H1 (cell line): ENCODE data around the gene PTPRE. TPM values are rescaled to one million over a fixed set of nuclear protein-coding genes. Genes with fewer than 3 reads are reported as not detected.

ENCODE experiments used
- CTCF ChIA-PET: fragments of 300-600 bp; sonication (Branson Sonifier 250); formaldehyde crosslinking; loops from one replicate; lab custom pipeline; 2021; ENCODE audit not compliant: partially characterized antibody; lab: Charles Lee
- POLR2A ChIA-PET: fragments of 300-600 bp; sonication (Branson Sonifier 250); formaldehyde crosslinking; loops from one replicate; lab custom pipeline; 2021; ENCODE audit warnings: inconsistent platforms; ENCODE audit not compliant: partially characterized antibody; lab: Charles Lee
- DNase-seq, 2 experiments: peaks; one replicate each; pipeline versions ENCODE4 v3.0.0 to v3.0.0-alpha.2; 2010 to 2022; ENCODE audit warnings: low spot score in 2 of 2, low read depth in 1 of 2, mixed read lengths in 1 of 2
- FAIRE-seq: peaks from 2 replicates; lab custom pipeline; 2011; peaks lifted over from hg19 to GRCh38; lab: Jason Lieb, UNC
- H2AFZ ChIP-seq: 2 replicates; pipeline ENCODE4 v1.8.1; 2012; ENCODE audit warnings: low read length, inconsistent platforms
- H2AK5ac ChIP-seq: 2 replicates; pipeline ENCODE4 v1.6.1; 2013; ENCODE audit warnings: low read depth, low read length
- H2BK120ac ChIP-seq: replicated peaks from 2 replicates; pipeline ENCODE3; 2013; ENCODE audit warnings: low read depth, low read length, inconsistent platforms
- H2BK12ac ChIP-seq: 2 replicates; pipeline ENCODE4 v1.6.1; 2013; ENCODE audit warnings: low read depth, low read length
- H2BK15ac ChIP-seq: 2 replicates; pipeline ENCODE4 v1.6.1; 2013; ENCODE audit warnings: low read length
- H2BK20ac ChIP-seq: 2 replicates; pipeline ENCODE4 v1.6.1; 2013; ENCODE audit warnings: low read length
- H2BK5ac ChIP-seq: 2 replicates; pipeline ENCODE4 v1.6.1; 2013; ENCODE audit warnings: low read depth, low read length
- H3K14ac ChIP-seq: 2 replicates; pipeline ENCODE4 v1.6.1; 2013; ENCODE audit warnings: inconsistent platforms; ENCODE audit not compliant: insufficient read length
- H3K18ac ChIP-seq: 2 replicates; pipeline ENCODE4 v1.6.1; 2013; ENCODE audit warnings: low read length; ENCODE audit errors: extremely low read depth
- H3K23ac ChIP-seq: 2 replicates; pipeline ENCODE4 v1.6.1; 2013; ENCODE audit warnings: inconsistent platforms; ENCODE audit not compliant: insufficient read length
- H3K23me2 ChIP-seq: 2 replicates; pipeline ENCODE4 v1.6.1; 2013; ENCODE audit warnings: low read depth, low read length
- H3K27ac ChIP-seq: 2 replicates; pipeline ENCODE4 v1.6.1; 2011; ENCODE audit warnings: low read depth, low read length, inconsistent platforms
- H3K27me3 ChIP-seq, 4 experiments: replicated peaks in 1 of 4; 1 replicate in 1 of 4; 2 replicates in 3 of 4; pipeline versions ENCODE4 v1.6.1 to v1.8.1; 2011 to 2013; ENCODE audit warnings: low read length in 3 of 4, mild to moderate bottlenecking in 3 of 4, inconsistent platforms in 2 of 4, mixed read lengths in 2 of 4, moderate library complexity in 1 of 4; ENCODE audit not compliant: control insufficient read depth in 3 of 4, insufficient read depth in 3 of 4; ENCODE audit errors: extremely low read depth in 1 of 4
- H3K36me3 ChIP-seq, 4 experiments: 2 replicates each; pipeline versions ENCODE4 v1.6.1 to v1.8.1; 2011 to 2013; ENCODE audit warnings: mild to moderate bottlenecking in 4 of 4, low read length in 3 of 4, moderate library complexity in 2 of 4, control low read depth in 1 of 4, inconsistent platforms in 1 of 4; ENCODE audit not compliant: insufficient read depth in 4 of 4, control insufficient read depth in 2 of 4
- H3K4ac ChIP-seq: replicated peaks from 2 replicates; pipeline ENCODE3; 2013; ENCODE audit warnings: low read length, low read depth, mixed read lengths, inconsistent platforms; ENCODE audit not compliant: insufficient read length
- H3K4me1 ChIP-seq, 4 experiments: replicated peaks in 1 of 4; 1 replicate in 1 of 4; 2 replicates in 3 of 4; pipeline versions ENCODE4 v1.6.1 to v1.8.1; 2011 to 2013; ENCODE audit warnings: low read length in 3 of 4, inconsistent platforms in 2 of 4, mixed read lengths in 1 of 4; ENCODE audit not compliant: insufficient read depth in 4 of 4, control insufficient read depth in 3 of 4
- H3K4me2 ChIP-seq, 2 experiments: 2 replicates each; pipeline versions ENCODE4 v1.6.1 to v1.8.1; 2011 to 2013; ENCODE audit warnings: low read depth in 2 of 2, low read length in 2 of 2, control low read depth in 1 of 2, inconsistent platforms in 1 of 2, mild to moderate bottlenecking in 1 of 2; ENCODE audit not compliant: insufficient read depth in 1 of 2
- H3K4me3 ChIP-seq, 4 experiments: fragments of 200-600, 300-600 bp in 1 of 4; sonication (generic), shearing (Covaris generic), sonication (Bioruptor Twin) in 1 of 4; 2 replicates each; pipeline versions ENCODE4 v1.5.1 to v1.8.1; 2011 to 2016; ENCODE audit warnings: low read length in 4 of 4, low read depth in 3 of 4, control low read depth in 2 of 4, inconsistent platforms in 2 of 4, mild to moderate bottlenecking in 2 of 4, mixed read lengths in 1 of 4, moderate library complexity in 1 of 4; ENCODE audit not compliant: insufficient read depth in 2 of 4; ENCODE audit errors: extremely low read depth in 1 of 4
- H3K56ac ChIP-seq: replicated peaks from 2 replicates; pipeline ENCODE3; 2013; ENCODE audit warnings: low read depth, mild to moderate bottlenecking, mixed read lengths, low read length, inconsistent platforms; ENCODE audit not compliant: insufficient read length
- H3K79me1 ChIP-seq: 2 replicates; pipeline ENCODE4 v1.6.1; 2013; ENCODE audit warnings: low read depth, low read length, control low read depth
- H3K79me2 ChIP-seq, 2 experiments: 2 replicates each; pipeline versions ENCODE4 v1.6.1 to v1.8.1; 2012 to 2013; ENCODE audit warnings: low read length in 2 of 2, mild to moderate bottlenecking in 2 of 2, inconsistent platforms in 1 of 2; ENCODE audit not compliant: insufficient read depth in 2 of 2, control insufficient read depth in 1 of 2
- H3K9ac ChIP-seq, 4 experiments: replicated peaks in 1 of 4; 1 replicate in 1 of 4; 2 replicates in 3 of 4; pipeline versions ENCODE4 v1.6.1 to v1.8.1; 2011 to 2013; ENCODE audit warnings: low read depth in 3 of 4, low read length in 3 of 4, control low read depth in 2 of 4, mild to moderate bottlenecking in 2 of 4, moderate library complexity in 2 of 4, inconsistent platforms in 1 of 4; ENCODE audit errors: extremely low read depth in 1 of 4
- H3K9me3 ChIP-seq, 2 experiments: 2 replicates each; pipeline versions ENCODE4 v1.6.1 to v1.8.1; 2012 to 2013; ENCODE audit warnings: mild to moderate bottlenecking in 2 of 2, moderate library complexity in 2 of 2, control low read depth in 1 of 2, inconsistent platforms in 1 of 2, low read depth in 1 of 2, low read length in 1 of 2, mixed read lengths in 1 of 2; ENCODE audit not compliant: insufficient read depth in 2 of 2
- H4K20me1 ChIP-seq, 2 experiments: replicated peaks in 1 of 2; 2 replicates each; pipeline versions ENCODE3 to v1.8.1; 2011 to 2013; ENCODE audit warnings: inconsistent platforms in 2 of 2, low read length in 2 of 2, mild to moderate bottlenecking in 1 of 2; ENCODE audit not compliant: insufficient read depth in 2 of 2, control insufficient read depth in 1 of 2
- H4K5ac ChIP-seq: 2 replicates; pipeline ENCODE4 v1.6.1; 2013; ENCODE audit warnings: low read length, low read depth, mixed read lengths, inconsistent platforms; ENCODE audit not compliant: insufficient read length
- H4K8ac ChIP-seq: 2 replicates; pipeline ENCODE4 v1.8.0; 2013; ENCODE audit warnings: mild to moderate bottlenecking, moderate library complexity, low read length, inconsistent platforms; ENCODE audit not compliant: insufficient read depth; ENCODE audit errors: extremely low read depth
- H4K91ac ChIP-seq: replicated peaks from 2 replicates; pipeline ENCODE3; 2013; ENCODE audit warnings: low read length, mixed read lengths, inconsistent platforms; ENCODE audit not compliant: insufficient read length
- E2F6 ChIP-seq: IDR thresholded peaks from 2 replicates; pipeline ENCODE4 v1.6.1; 2012; ENCODE audit warnings: inconsistent platforms
- HDAC6 ChIP-seq: IDR thresholded peaks from one replicate; pipeline ENCODE4 v1.7.1; 2012; ENCODE audit warnings: low read depth, mild to moderate bottlenecking, inconsistent platforms, low read length, moderate library complexity
- RNF2 ChIP-seq: fragments of 200-900, 300-1000 bp; sonication (generic); IDR thresholded peaks from 2 replicates; pipeline ENCODE4 v1.7.1; 2016; ENCODE audit warnings: borderline replicate concordance, low read depth, mild to moderate bottlenecking, antibody characterized with exemption, low read length; ENCODE audit not compliant: poor library complexity, severe bottlenecking; ENCODE audit errors: missing control alignments
- SIN3A ChIP-seq, 2 experiments: IDR thresholded peaks in 1 of 2; conservative IDR thresholded peaks in 1 of 2; 2 replicates each; pipeline ENCODE4 v1.6.1; 2011 to 2012; ENCODE audit warnings: low read length in 2 of 2, improper control_type of control experiment in 1 of 2, low read depth in 1 of 2, mild to moderate bottlenecking in 1 of 2
- SP4 ChIP-seq: IDR thresholded peaks from 2 replicates; pipeline ENCODE4 v1.6.1; 2012; ENCODE audit warnings: low read length, inconsistent platforms
- TCF12 ChIP-seq: IDR thresholded peaks from 2 replicates; pipeline ENCODE4 v1.6.1; 2011; ENCODE audit warnings: low read depth, mild to moderate bottlenecking, low read length
- WGBS, 2 experiments: shearing (Covaris generic) in 1 of 2; methylation state at CpG; one replicate each; pipeline versions ENCODE4 v1.1.6 to v1.1.7; 2013 to 2015; ENCODE audit warnings: low lambda C conversion rate in 2 of 2, mixed read lengths in 2 of 2, inconsistent platforms in 1 of 2, low coverage in 1 of 2, missing lambda C conversion rate in 1 of 2; ENCODE audit not compliant: insufficient replicate concordance in 2 of 2, insufficient coverage in 1 of 2, insufficient read length in 1 of 2; ENCODE audit errors: extremely low coverage in 1 of 2, missing lambda C conversion rate in 1 of 2; 5-methylcytosine and 5-hydroxymethylcytosine counted together
- polyA plus RNA-seq, 7 experiments: library from polyadenylated mRNA; depleted of rRNA in 3 of 7; stranded (reverse) in 5 of 7; unstranded in 2 of 7; fragments of >200 nt in 5 of 7; fragments of 200-250 nt in 2 of 7; gene quantifications; 1 replicate in 5 of 7; 2 replicates in 1 of 7; 4 replicates in 1 of 7; pipeline versions ENCODE4 v1.2.1 to v1.2.3, GENCODE V29; 2011 to 2013; ENCODE audit warnings: missing spikeins in 2 of 7, mixed read lengths in 2 of 7
- total RNA-seq: library from RNA; stranded (reverse); fragmentation: NEBNext Ultra II Directional; extraction: Animal tissue kit (Norgen Biotek cat#: 25700); gene quantifications from 2 replicates; pipeline ENCODE4 v1.2.1, GENCODE V29; 2021

PTPRE gene
- total and polyA plus RNA-seq, 2 of the 8 experiments (the other 6 are each of a cell fraction or from before 2014, with no cell fraction given) = 0.33 to 0.54 TPM

DNA sequence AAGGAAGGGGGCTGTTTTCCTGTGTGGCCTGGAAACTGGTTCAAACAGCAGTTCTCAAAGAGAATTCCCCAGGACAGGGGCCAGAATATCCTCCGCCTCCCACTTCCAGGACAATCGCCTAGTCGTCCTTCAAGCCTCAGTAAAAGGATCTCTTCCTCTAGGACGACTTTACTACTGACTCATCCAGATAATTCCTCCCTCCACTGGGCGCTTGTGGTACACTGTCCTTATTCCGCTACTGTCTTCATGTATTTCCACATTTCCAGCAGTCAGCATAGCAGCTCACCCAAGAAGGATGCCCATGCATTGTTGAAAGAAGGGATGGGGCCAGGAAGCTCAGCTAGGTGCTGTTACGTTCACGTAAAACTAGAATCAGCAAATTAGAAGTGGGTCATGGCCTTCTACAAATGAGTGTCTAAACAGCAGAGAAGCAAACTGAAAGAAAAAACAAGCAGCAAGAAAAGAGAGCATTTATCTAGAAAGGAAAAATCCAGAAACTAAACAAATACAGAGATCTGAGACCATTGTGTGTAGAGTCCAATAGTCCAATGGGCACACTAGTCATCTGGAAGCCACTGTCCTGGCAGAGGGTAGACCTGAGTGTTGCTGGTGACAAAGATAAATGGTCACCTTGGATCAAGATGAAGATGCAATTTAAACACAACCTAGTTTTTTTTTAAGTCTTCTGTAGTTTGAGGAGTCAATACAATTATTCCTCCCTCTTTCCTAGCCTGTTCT, 40.5 kb upstream of the PTPRE start:
- WGBS, 2 experiments = 95% methylated on average over 6 of the region's 8 CpGs; no CpG with 5 or more reads in 1 of the 2 experiments
- Histone ChIP-seq H4K20me1 (no peaks in the 10 kb centered on the region), H4K91ac (no peak overlapping the region), H2AK5ac (no peak overlapping the region), H2BK120ac (no peak overlapping the region), H2BK20ac (no peak overlapping the region), H3K9me3 (no peaks in the 10 kb centered on the region; a peak in 2 of 4 replicates), H4K5ac (no peak overlapping the region), H2AFZ (no peak overlapping the region), H3K14ac (no peak overlapping the region), H3K27ac (no peak overlapping the region), H3K79me2 (no peaks in the 10 kb centered on the region), H2BK15ac (no peak overlapping the region), H3K56ac (no peak overlapping the region), H2BK5ac (no peak overlapping the region), H2BK12ac (no peak overlapping the region), H3K4me2 (no peak overlapping the region), H3K23me2 (no peaks in the 10 kb centered on the region; the same call in 1 of the 2 replicates), H3K4me1 (no peaks in the 10 kb centered on the region), H3K4me3 (no peak overlapping the region), H3K9ac (no peak overlapping the region), H3K36me3 (no peaks in the 10 kb centered on the region), H3K4ac (no peak overlapping the region), H3K27me3 (no peaks in the 10 kb centered on the region), H4K8ac (no peak overlapping the region), H3K23ac (no peak overlapping the region), H3K79me1 (no peaks in the 10 kb centered on the region), H3K18ac (no peak overlapping the region)
- FAIRE-seq (no peak), DNase-seq (no peak)
- ChIA-PET POLR2A (no interaction called here), CTCF (no interaction called here)
- TF ChIP-seq SP4 (no peak), SIN3A (conservative IDR thresholded peaks at IDR 0.05 in 1 of 2, IDR thresholded peaks at IDR 0.05 in 1 of 2; ENCODE audit: low read depth in 1 of 2, low read length in 2 of 2) (no peak), TCF12 (no peak), E2F6 (no peak), RNF2 (no peak), HDAC6 (no peak)
